SK-N-SH treated with all-trans-retinoic acid at 6 μM for 48 hours (cell line): ENCODE results near the gene DTWD2.

ENCODE experiments used
- GLIS3 ChIP-seq: fragments of 250-450 bp; sonication (Bioruptor Pico); IDR thresholded peaks from 2 replicates; pipeline ENCODE4 v1.5.0; 2020; ENCODE audit warnings: mild to moderate bottlenecking, moderate library complexity
- ISL1 ChIP-seq: fragments of 250-450 bp; sonication (Bioruptor Pico); IDR thresholded peaks from 2 replicates; pipeline ENCODE4 v2.1.2; 2022; ENCODE audit warnings: mild to moderate bottlenecking, moderate library complexity
- PPARA ChIP-seq: fragments of 250-450 bp; sonication (Bioruptor Pico); IDR thresholded peaks from 2 replicates; pipeline ENCODE4 v1.5.0; 2020; ENCODE audit warnings: mild to moderate bottlenecking, borderline replicate concordance
- SNAI2 ChIP-seq: fragments of 250-450 bp; sonication (Bioruptor Pico); IDR thresholded peaks from 2 replicates; pipeline ENCODE4 v1.5.0; 2020; ENCODE audit warnings: mild to moderate bottlenecking, moderate library complexity
- ZNF565 ChIP-seq: fragments of 450-650 bp; formaldehyde crosslinking; conservative IDR thresholded peaks from 2 replicates; pipeline ENCODE4 v1.5.0; 2020; ENCODE audit warnings: low read depth, mild to moderate bottlenecking, moderate library complexity

DNA sequence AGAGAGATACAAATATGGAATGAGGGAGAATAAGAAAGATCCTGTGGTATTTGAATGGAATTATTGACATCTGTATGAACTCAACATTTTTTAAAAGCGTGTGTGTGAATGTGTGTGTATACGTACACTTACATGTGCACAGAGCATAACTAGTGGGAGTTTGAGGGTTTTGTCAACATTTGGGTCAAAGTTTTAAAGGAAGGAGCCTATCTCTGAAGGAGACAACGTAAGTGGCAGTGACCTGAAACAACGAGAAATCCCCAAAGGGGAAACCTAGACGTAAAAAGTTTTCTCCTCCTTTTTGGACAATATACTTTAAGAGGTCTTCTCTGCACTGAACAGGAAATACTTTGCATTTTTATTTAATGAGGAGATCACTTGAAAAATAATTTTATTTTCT lies 40.2 kb upstream of the DTWD2 start:
- TF ChIP-seq SNAI2 (CRISPR knock-in tag), result no peak
- TF ChIP-seq PPARA (CRISPR knock-in tag), result no peak
- TF ChIP-seq ZNF565 (CRISPR knock-in tag), result no peak
- no peak for TF ChIP-seq ISL1 (CRISPR knock-in tag)
- no peak for TF ChIP-seq GLIS3
